LNCaP clone FGC (cell line): Measurements from ENCODE around the gene CALHM6.
A peak's percentile ranks its signal among the peaks of the same experiment; 100 is the strongest.

Source experiments
- DNase-seq: peaks from one replicate; pipeline ENCODE4 v3.0.0-alpha.2; 2011; ENCODE audit warnings: low read depth
- H3K4me3 ChIP-seq: 2 replicates; pipeline ENCODE4 v1.5.1; 2011; ENCODE audit warnings: mild to moderate bottlenecking, low read depth, low read length, control low read depth
- TF ChIP-seq, protein P1 (sequence below): IDR thresholded peaks from 2 replicates; pipeline ENCODE4 v1.5.1; 2012; ENCODE audit warnings: mild to moderate bottlenecking; ENCODE audit not compliant: control insufficient read depth, insufficient read depth; ENCODE audit errors: extremely low read depth

CALHM6 gene

GRCh38 chr6:116444575-116444974 is 16.6 kb upstream of the CALHM6 start:
- H3K4me3 ChIP-seq, result no peak overlapping the region
- DNase-seq, result no peak
- TF ChIP-seq, protein P1, sequence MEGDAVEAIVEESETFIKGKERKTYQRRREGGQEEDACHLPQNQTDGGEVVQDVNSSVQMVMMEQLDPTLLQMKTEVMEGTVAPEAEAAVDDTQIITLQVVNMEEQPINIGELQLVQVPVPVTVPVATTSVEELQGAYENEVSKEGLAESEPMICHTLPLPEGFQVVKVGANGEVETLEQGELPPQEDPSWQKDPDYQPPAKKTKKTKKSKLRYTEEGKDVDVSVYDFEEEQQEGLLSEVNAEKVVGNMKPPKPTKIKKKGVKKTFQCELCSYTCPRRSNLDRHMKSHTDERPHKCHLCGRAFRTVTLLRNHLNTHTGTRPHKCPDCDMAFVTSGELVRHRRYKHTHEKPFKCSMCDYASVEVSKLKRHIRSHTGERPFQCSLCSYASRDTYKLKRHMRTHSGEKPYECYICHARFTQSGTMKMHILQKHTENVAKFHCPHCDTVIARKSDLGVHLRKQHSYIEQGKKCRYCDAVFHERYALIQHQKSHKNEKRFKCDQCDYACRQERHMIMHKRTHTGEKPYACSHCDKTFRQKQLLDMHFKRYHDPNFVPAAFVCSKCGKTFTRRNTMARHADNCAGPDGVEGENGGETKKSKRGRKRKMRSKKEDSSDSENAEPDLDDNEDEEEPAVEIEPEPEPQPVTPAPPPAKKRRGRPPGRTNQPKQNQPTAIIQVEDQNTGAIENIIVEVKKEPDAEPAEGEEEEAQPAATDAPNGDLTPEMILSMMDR, result no peak

GRCh38 chr6:116445102-116445501 is 16.1 kb upstream of the CALHM6 start:
- H3K4me3 ChIP-seq, result no peak overlapping the region
- TF ChIP-seq, protein P1, result no peak
- no peak for DNase-seq

GRCh38 chr6:116446399-116446798 is 14.8 kb upstream of the CALHM6 start:
- H3K4me3 ChIP-seq, result no peak overlapping the region
- no peak for DNase-seq
- TF ChIP-seq, protein P1, result no peak

GRCh38 chr6:116447052-116447451 is 14.1 kb upstream of the CALHM6 start:
- TF ChIP-seq, protein P1, result no peak
- no peak for DNase-seq
- no peak overlapping the region for H3K4me3 ChIP-seq

- H3K4me3 ChIP-seq, result no peak overlapping the region
- TF ChIP-seq, protein P1, result 0 out of 2 replicates have a peak, but pooled peaks have one; percentile 8
- DNase-seq, result no peak
Measured at GRCh38 chr6:116447496-116448011, 13.6 kb upstream of the CALHM6 start.

GRCh38 chr6:116449565-116449964 is 11.6 kb upstream of the CALHM6 start:
- TF ChIP-seq, protein P1, result no peak

GRCh38 chr6:116450185-116450710 is 10.9 kb upstream of the CALHM6 start:
- no peak for DNase-seq
- H3K4me3 ChIP-seq, result no peak overlapping the region
- TF ChIP-seq, protein P1, result no peak

More at GRCh38 chr6:116449565-116449964, 11.6 kb upstream of the CALHM6 start:
- no peak for DNase-seq
- no peak overlapping the region for H3K4me3 ChIP-seq
